ENCODE results near the gene DYNLRB1.

DNA sequence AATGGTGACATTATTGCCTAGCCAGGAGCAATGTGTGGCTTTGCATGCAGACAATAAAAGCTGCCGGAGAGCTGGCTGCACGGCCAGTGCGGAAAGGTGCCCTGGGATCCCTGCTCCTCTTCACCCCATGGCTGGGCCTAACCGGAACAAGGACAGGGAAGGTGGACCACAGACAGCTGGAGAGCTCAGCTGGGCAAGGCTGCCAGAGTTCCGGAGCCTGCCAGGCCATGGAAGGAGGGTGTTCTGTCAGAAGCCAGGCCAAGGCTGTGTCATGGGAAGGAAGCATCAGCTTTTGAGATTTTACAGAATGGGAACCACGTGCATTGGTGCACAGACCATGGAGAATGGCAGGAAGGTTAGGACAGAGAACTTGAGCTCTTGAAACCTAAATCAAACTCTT is 67.3 kb downstream of the DYNLRB1 start:
- TF ChIP-seq CTCF (conservative IDR thresholded peaks at IDR 0.05; ENCODE audit: low read depth, low read length): no peak
- TF ChIP-seq EZH2 (IDR thresholded peaks at IDR 0.05; ENCODE audit: borderline replicate concordance, low read depth, low read length, poor library complexity, severe bottlenecking): no peak

Data from A673 (cell line).